GM19238 (cell line): ENCODE measurements around the gene AGTPBP1.
A peak's percentile ranks its signal among the peaks of the same experiment; 100 is the strongest.
"Not testable (repeated sequence)": the region's sequence is repeated elsewhere in the genome, so short reads cannot be mapped to it uniquely, and the experiment has no call there.

Experiments used
- DNase-seq: peaks from one replicate; pipeline ENCODE4 v3.0.0; 2011; ENCODE audit warnings: low spot score; ENCODE audit not compliant: insufficient read length

The AGTPBP1 gene

DNA sequence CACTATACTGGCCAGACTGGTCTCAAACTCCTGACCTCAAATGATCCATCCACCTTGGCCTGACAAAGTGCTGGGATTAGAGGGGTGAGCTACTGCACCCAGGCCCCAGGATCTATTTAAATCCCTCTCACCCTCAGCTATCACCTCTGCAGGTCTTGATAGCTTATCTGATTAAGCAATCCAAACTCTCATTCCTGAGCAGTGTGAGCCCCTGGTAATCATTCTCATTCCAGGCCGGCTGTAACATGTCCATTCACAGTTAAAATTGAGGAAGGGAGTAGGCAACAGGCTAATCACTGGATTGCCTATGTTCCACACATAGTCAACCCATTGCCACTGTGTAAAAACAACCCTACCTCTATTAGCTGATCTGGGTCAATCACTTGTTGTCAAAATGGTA, 111.1 kb downstream of the AGTPBP1 start:
- DNase-seq: no peak

DNA sequence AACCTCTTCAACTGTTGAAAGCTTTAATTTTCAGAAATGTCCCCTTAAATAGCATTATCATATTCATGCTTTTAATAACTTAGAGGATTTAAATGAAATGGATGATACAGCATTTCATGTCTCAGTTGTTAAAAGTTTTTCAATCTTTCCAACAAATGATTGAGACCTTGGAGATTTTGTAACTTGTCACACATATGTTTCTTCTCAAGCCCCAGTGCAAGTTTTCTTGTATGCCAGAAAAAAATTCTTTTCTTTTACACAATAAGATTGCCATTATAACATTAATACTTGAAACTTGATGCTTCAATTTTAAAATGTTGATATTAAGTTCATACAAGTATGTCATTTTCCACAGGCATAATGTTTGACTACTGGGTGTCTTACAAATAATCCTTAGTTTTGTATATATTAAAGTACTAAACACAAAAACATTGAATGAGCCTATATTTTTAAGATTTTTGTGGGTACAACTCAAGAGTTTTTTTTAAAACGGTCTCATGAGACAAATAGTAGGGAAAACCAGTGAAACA, 124.5 kb downstream of the AGTPBP1 start:
- DNase-seq: no peak

DNA sequence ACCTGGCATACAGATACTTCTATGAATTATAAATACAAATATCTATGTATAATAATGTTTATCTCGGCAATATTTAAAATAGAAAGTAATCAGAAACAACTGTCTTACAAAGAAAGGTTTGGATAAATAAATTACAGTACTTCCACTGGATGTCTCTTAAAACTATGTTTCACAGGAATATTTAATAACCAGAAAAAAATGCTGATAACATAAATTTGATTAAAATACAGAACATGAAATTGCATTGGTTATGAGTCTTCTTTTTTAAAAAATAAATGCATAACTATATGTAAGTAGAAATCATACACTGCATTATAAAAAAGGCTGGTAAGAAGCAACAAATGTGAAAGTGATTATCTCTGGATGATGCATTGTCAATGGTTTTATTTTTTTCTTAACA, 126.0 kb downstream of the AGTPBP1 start:
- no peak for DNase-seq

- DNase-seq: peak; percentile 38
Measured at GRCh38 chr9:85610074-85610860, 131.5 kb downstream of the AGTPBP1 start.

- DNase-seq: no peak
Measured at GRCh38 chr9:85605905-85606304, 135.8 kb downstream of the AGTPBP1 start.

DNA sequence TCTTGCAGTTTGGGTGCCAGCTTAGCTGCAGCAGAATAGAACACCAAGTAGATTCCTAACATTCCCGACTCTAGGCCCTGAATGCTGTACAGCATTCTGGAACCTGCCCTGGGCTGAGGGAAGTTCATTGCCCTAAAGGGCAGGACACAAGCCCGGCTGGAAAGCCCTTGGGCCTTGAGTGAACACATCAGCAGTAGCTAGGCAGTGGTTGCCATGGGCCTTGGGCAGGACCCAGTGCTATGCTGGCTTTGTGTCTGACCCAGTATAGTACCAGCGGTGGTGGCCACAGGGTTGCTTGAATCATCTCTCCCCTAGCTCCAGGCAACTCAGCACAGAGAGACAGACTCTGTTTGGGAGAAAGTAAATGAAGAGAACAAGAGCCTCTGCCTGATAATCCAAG, 137.8 kb downstream of the AGTPBP1 start:
- DNase-seq: no peak

GRCh38 chr9:85602742-85603141, 139.0 kb downstream of the AGTPBP1 start:
- DNase-seq: no peak

GRCh38 chr9:85600675-85601263, 141.0 kb downstream of the AGTPBP1 start:
- no peak for DNase-seq

- no peak for DNase-seq
Measured at GRCh38 chr9:85599540-85600105, 142.1 kb downstream of the AGTPBP1 start.

GRCh38 chr9:85594316-85594715, 147.4 kb downstream of the AGTPBP1 start:
- DNase-seq: no peak

GRCh38 chr9:85586684-85587083, 155.1 kb downstream of the AGTPBP1 start:
- no peak for DNase-seq

DNA sequence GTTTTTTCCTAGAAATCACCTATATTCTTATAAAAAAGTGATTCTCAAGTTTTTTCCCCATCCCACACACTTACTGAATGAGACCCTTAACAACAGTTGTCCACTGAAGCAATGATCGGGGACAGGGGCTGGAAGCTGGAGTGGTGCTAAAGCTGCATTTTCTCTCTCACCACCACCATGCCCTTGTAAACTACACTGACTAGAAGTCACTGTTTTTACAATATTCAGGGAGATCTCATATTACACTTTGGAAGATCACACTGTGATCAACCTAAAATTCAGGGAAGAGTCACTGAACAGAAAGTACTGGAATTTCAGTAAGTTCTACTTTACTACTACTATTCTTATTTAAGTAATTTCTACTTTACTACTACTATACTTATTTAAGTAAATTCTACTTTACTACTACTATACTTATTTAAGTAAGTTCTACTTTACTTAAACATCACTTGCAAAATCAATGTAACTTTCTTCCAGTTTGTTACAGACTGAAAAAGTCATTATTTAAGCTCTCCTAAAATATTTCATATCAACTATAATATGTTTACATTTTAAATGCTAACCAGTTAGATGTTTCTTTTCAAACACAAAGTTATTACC, 164.3 kb downstream of the AGTPBP1 start:
- no peak for DNase-seq

DNA sequence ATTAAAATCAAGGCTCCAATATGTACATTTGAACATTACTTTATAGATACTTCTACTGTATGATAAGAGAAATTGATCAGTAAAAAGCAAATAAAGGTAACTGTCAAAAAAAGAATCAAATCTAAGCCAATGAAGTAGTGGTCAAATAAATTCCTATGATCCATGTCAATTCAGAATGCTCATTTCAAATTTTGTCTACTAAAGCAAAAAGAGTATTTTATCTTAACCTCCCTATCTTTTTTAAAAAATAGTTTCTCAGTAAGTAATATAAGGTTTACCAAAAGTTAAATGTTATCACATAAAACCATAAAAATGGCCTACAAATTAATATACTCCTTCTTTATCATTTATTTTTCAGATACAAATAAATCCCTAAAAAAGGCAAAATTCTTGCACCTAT, 165.9 kb downstream of the AGTPBP1 start:
- no peak for DNase-seq

DNA sequence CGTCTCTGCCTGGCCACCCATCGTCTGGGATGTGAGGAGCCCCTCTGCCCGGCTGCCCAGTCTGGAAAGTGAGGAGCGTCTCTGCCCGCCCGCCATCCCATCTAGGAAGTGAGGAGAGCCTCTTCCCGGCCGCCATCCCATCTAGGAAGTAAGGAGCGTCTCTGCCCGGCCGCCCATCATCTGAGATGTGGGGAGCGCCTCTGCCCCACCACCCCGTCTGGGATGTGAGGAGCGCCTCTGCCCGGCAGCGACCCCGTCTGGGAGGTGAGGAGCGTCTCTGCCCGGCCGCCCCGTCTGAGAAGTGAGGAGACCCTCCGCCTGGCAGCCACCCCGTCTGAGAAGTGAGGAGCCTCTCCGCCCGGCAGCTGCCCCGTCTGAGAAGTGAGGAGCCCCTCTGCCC, 168.2 kb downstream of the AGTPBP1 start:
- not testable (repeated sequence) for DNase-seq

DNA sequence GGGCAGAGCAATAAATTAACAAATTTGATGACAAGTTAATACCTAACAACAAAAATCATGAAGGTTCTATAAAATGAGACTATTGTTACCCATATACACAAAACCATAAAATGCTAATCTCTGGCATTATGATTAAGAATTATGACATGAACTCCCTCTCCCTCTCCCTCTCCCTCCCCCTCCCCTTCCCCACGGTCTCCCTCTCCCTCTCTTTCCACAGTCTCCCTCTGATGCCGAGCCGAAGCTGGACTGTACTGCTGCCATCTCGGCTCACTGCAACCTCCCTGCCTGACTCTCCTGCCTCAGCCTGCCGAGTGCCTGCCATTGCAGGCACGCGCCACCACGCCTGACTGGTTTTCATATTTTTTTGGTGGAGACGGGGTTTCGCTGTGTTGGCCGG, 168.8 kb downstream of the AGTPBP1 start:
- not testable (repeated sequence) for DNase-seq

GRCh38 chr9:85569988-85570387, 171.8 kb downstream of the AGTPBP1 start:
- no peak for DNase-seq

DNA sequence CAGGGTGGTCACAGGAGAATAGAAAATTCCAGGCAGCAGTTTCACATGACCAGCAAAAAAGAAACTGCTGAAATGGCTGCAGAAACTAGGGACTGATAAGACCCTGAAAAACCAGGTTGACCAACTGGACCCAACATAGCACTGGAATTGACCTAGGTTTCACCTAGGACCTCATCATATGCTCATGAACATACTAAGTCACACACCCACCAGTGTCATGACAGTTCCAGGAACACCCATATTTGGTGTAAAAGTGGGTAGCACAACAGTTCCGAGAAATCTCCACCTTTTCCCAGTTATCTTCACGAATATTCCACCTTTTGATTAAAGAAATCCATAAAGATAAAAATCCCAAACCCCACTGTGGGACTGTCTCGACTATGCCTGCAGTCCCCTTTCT, 182.2 kb downstream of the AGTPBP1 start:
- no peak for DNase-seq

DNA sequence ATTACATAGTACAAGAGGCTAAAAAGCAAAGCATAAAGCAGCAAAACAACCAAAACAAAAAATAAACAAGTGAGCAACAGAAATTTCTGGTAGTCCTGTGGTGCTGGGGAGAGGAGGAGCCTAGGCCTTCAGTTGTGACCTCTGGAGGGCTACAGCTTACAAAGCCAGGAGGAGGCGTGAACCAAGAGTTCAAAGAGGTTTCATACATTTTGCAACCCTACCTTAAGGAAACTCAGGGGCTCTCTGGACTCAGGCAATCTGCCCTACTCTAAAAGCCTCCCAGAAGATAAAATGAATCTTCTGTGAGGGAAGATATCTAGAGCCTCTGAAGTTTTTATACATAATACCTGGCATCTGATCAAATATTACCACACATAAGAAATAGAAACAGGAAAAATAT, 187.4 kb downstream of the AGTPBP1 start:
- no peak for DNase-seq

GRCh38 chr9:85553475-85553874, 188.3 kb downstream of the AGTPBP1 start:
- no peak for DNase-seq

DNA sequence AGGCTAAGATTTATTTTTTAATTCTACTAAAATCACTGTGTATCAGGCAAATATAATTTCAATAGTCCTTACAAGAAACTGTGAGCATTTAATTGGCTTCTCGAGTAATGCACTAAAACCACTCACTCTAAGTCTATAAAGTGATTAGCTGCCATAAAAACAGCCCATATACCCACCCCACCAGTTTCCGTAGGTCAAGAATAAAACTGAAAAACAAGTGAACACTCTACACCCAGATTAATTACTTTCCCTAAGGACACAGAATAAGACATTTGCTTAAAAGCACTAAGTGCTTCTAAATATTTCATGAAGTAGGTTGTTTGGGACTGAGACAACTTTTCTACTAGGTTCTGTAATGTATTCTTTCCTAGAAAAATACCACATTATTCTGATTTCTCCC, 194.2 kb downstream of the AGTPBP1 start:
- no peak for DNase-seq

DNA sequence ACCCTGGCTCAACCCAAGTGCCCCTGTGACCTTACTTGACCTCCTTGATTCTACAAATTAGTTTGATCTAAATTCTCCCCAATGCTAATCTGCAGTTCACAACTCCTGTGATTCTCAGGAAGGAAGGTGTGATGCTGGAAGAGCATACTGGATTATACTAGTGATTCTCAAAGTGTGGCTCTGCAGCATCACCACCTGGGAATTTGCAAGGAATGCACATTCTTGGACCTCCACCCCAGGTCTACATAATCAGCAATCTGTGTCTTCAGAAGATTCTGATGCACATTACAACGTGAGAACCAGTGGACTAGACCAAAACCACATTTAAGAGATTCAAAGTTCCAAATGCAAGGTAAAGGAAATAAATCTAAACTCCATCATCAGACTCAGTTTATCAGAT, 198.6 kb downstream of the AGTPBP1 start:
- DNase-seq: no peak

DNA sequence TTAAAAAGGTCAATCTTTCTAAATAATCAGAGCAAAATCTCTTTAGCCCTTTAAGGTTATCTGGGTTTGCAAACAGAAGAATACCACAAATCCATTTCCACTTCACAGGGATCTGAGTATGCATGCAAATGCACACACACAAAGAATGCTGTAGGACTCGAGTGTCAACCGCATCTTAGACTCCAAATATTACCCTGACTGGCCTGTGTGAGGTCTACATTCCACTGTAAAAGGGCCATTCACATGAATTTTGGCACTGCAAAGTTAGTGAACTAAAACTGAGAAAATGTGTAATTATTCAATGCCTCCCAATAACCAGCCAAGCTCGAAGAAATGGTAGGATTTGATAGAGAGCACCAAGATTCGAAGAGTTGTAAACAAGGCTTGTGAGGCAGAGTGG, 199.9 kb downstream of the AGTPBP1 start:
- no peak for DNase-seq
